Body of pancreas (tissue), 4 donors: ENCODE data around the gene CSNK1G1. TPM values are rescaled to one million over a fixed set of nuclear protein-coding genes. Genes with fewer than 3 reads are reported as not detected.
"Not testable (repeated sequence)": the region's sequence is repeated elsewhere in the genome, so short reads cannot be mapped to it uniquely, and the experiment has no call there.

Source experiments
- ATAC-seq: fragments of 150-250 bp; one replicate; pipeline ENCODE4 v1.9.1; 2016
- DNase-seq, 4 donors: peaks; one replicate each; pipeline ENCODE4 v3.0.0-alpha.2; 2019
- H3K27ac ChIP-seq, 4 donors: fragments of 200-600 bp; sonication (generic); 1 replicate in 3 of 4; 2 replicates in 1 of 4; pipeline versions ENCODE4 v1.5.1 to v1.6.1; 2016 to 2019; ENCODE audit warnings: mild to moderate bottlenecking in 1 of 4, mixed read lengths in 1 of 4, moderate library complexity in 1 of 4
- H3K27me3 ChIP-seq, 2 donors: fragments of 200-600 bp; sonication (generic); one replicate each; pipeline ENCODE4 v1.6.0; 2016; ENCODE audit warnings: mild to moderate bottlenecking in 1 of 2
- H3K36me3 ChIP-seq, 2 donors: fragments of 200-600 bp; sonication (generic); replicated peaks in 1 of 2; 2 replicates each; pipeline ENCODE4 v1.5.1; 2016; ENCODE audit warnings: low read depth in 2 of 2; ENCODE audit not compliant: insufficient read depth in 1 of 2
- H3K4me1 ChIP-seq: fragments of 200-600 bp; sonication (generic); one replicate; pipeline ENCODE4 v1.6.0; 2016
- H3K4me3 ChIP-seq, 2 donors: fragments of 200-600 bp; sonication (generic); 1 replicate in 1 of 2; 2 replicates in 1 of 2; pipeline ENCODE4 v1.5.1; 2016 to 2019
- H3K9me3 ChIP-seq, 3 donors: fragments of 200-600 bp; sonication (generic); 1 replicate in 2 of 3; 2 replicates in 1 of 3; pipeline ENCODE4 v1.5.1; 2016
- POLR2A ChIP-seq, 3 donors: fragments of 450-650 bp; IDR thresholded peaks; one replicate each; pipeline ENCODE4 v1.6.1; 2016; ENCODE audit warnings: antibody characterized with exemption in 3 of 3, mild to moderate bottlenecking in 2 of 3
- WGBS, 2 donors: methylation state at CpG; one replicate each; pipeline ENCODE4 v1.1.5; 2017; 5-methylcytosine and 5-hydroxymethylcytosine counted together
- intact Hi-C: fragments of 100-400 bp; cut with DNase I; formaldehyde crosslinking; loops from one replicate; pipeline ENCODE4 v1.15.1; 2023
- total RNA-seq, 2 donors: library from RNA; depleted of rRNA; stranded (reverse); fragments of >200 nt; gene quantifications; one replicate each; pipeline ENCODE4 v1.1.0, GENCODE V29; 2016
- TF ChIP-seq, protein P1 (sequence below), 7 experiments: fragments of 450-650 bp in 4 of 7; fragments of 200-600 bp in 3 of 7; sonication (generic) in 3 of 7; IDR thresholded peaks; one replicate each; pipeline ENCODE4 v1.5.1; 2016 to 2019; ENCODE audit warnings: antibody characterized with exemption in 7 of 7

CSNK1G1 gene
- total RNA-seq, 2 donors from 2014 or later, result 6.7 to 13.8 TPM

- H3K9me3 ChIP-seq, result no peaks in the 10 kb centered on the region
- intact Hi-C loops, result no loop called here
- H3K36me3 ChIP-seq, result no peaks in the 10 kb centered on the region
- DNase-seq (peak; percentile 89 to 93 (median 92)), ATAC-seq (peak; percentile 99)
- H3K27me3 ChIP-seq, result no peaks in the 10 kb centered on the region
- H3K27ac ChIP-seq, result no peak within 1 kb of the TSS
- 1 to 4% methylated on average over 22 to 38 of the region's 38 CpGs for WGBS, 2 donors
- TF ChIP-seq POLR2A (IDR thresholded peaks at IDR 0.05), result no peak
- TF ChIP-seq, protein P1, sequence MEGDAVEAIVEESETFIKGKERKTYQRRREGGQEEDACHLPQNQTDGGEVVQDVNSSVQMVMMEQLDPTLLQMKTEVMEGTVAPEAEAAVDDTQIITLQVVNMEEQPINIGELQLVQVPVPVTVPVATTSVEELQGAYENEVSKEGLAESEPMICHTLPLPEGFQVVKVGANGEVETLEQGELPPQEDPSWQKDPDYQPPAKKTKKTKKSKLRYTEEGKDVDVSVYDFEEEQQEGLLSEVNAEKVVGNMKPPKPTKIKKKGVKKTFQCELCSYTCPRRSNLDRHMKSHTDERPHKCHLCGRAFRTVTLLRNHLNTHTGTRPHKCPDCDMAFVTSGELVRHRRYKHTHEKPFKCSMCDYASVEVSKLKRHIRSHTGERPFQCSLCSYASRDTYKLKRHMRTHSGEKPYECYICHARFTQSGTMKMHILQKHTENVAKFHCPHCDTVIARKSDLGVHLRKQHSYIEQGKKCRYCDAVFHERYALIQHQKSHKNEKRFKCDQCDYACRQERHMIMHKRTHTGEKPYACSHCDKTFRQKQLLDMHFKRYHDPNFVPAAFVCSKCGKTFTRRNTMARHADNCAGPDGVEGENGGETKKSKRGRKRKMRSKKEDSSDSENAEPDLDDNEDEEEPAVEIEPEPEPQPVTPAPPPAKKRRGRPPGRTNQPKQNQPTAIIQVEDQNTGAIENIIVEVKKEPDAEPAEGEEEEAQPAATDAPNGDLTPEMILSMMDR (IDR thresholded peaks at IDR 0.05), result peak in 1 of 7 experiments; percentile 12
- peak within 1 kb of the TSS; percentile 23 to 29 for H3K4me3 ChIP-seq
- peaks cover 14% of the 10 kb centered on the region for H3K4me1 ChIP-seq
These were observed 25.2 kb upstream of the CSNK1G1 start, which contains the start of gene PCLAF for GRCh38 chr15:64381000-64381751. Gene PCLAF, minus strand, starts transcription at chr15:64381441. Its CDS starts 70 bp downstream, at chr15:64381371.

- DNase-seq, intact Hi-C loops, H3K4me3 ChIP-seq, H3K9me3 ChIP-seq, ATAC-seq, H3K27ac ChIP-seq, H3K36me3 ChIP-seq, H3K27me3 ChIP-seq: not testable (repeated sequence)
- 60 to 61% methylated on average over 11 of the region's 11 CpGs for WGBS, 2 donors
- H3K4me1 ChIP-seq, result peaks cover 13% of the 10 kb centered on the region
These were observed 24.3 kb upstream of the CSNK1G1 start for GRCh38 chr15:64380130-64380870.

DNA sequence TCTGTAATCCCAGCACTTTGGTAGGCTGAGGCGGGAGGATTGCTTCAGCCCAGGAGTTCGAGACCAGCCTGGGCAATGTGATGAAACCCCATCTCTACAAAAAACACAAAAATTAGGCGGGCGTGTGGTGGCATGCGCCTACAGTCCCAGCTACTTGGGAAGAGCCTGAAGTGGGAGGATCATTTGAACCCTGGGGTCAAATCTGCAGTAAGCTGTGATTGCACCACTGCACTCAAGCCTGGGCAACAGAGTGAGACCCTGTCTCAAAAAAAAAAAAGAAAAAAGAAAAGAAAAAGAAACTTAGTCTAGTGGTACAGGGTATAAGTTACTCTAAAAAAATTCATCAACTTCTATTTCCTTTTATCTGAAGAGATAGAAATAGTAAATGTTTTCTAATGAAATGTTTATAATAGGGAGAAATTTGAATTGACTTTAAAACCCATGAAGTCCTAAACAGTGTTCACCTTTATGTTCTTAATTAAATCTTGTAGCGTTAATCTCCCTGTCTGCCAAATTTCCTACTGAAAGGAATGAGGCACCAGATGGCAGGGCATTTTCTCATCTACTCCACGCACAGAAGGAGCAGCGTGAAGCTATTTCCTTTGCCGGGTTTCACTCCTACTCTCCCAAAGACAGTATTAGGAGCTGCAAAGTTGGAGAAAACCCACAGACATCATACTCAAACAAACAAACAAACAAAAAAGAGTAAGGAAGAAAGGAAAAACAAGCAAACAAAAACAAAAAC lies 23.4 kb upstream of the CSNK1G1 start:
- DNase-seq (no peak), ATAC-seq (no peak)
- intact Hi-C loops, result no loop called here
- H3K4me1 ChIP-seq, result peaks cover 13% of the 10 kb centered on the region
- no peaks in the 10 kb centered on the region for H3K9me3 ChIP-seq
- WGBS, 2 donors, result 66 to 72% methylated on average over 9 of the region's 9 CpGs
- TF ChIP-seq POLR2A (IDR thresholded peaks at IDR 0.05), result no peak
- TF ChIP-seq, protein P1 (IDR thresholded peaks at IDR 0.05), result no peak
- no peak overlapping the region for H3K27ac ChIP-seq
- H3K27me3 ChIP-seq, result no peaks in the 10 kb centered on the region
- H3K4me3 ChIP-seq, result no peak overlapping the region
- no peaks in the 10 kb centered on the region for H3K36me3 ChIP-seq

- no peaks in the 10 kb centered on the region for H3K9me3 ChIP-seq
- TF ChIP-seq POLR2A (IDR thresholded peaks at IDR 0.05), result no peak
- TF ChIP-seq, protein P1 (IDR thresholded peaks at IDR 0.05), result no peak
- H3K27ac ChIP-seq, result no peak overlapping the region
- H3K4me1 ChIP-seq, result no peaks in the 10 kb centered on the region
- no peaks in the 10 kb centered on the region for H3K36me3 ChIP-seq
- H3K27me3 ChIP-seq, result no peaks in the 10 kb centered on the region
- H3K4me3 ChIP-seq, result no peak overlapping the region
- ATAC-seq (no peak), DNase-seq (no peak)
- WGBS, 2 donors, result 88 to 93% methylated on average over 8 of the region's 8 CpGs
- intact Hi-C loops, result no loop called here
These were observed 17.4 kb upstream of the CSNK1G1 start for GRCh38 chr15:64373360-64373759.

- DNase-seq, H3K4me1 ChIP-seq, ATAC-seq, H3K27me3 ChIP-seq, intact Hi-C loops, H3K36me3 ChIP-seq, H3K9me3 ChIP-seq, H3K27ac ChIP-seq, H3K4me3 ChIP-seq: not testable (repeated sequence)
- 98 to 100% methylated on average over 8 of the region's 8 CpGs for WGBS, 2 donors
These were observed 15.4 kb upstream of the CSNK1G1 start for GRCh38 chr15:64371383-64371782.
